Measurements from ENCODE around the gene UTP14C.
"Not testable (repeated sequence)": the region's sequence is repeated elsewhere in the genome, so short reads cannot be mapped to it uniquely, and the experiment has no call there.

Gene UTP14C

GRCh38 chr13:52034616-52035226 is 10.2 kb downstream of the UTP14C start:
- peaks cover 0 to 5% of the 10 kb centered on the region in 2 donors for H3K9me3 Mint-ChIP-seq
- no peaks in the 10 kb centered on the region for H3K27me3 Mint-ChIP-seq
- H3K4me3 Mint-ChIP-seq = no peak overlapping the region
- peaks cover 4 to 16% of the 10 kb centered on the region in 2 donors for H3K4me1 Mint-ChIP-seq (ENCODE audit: low read depth in 2 of 2)
- ATAC-seq (replicated peaks) (no peak), DNase-seq (no peak)
- H3K27ac Mint-ChIP-seq = peak overlapping the region in 1 of 2 donors; percentile 78
- no peaks in the 10 kb centered on the region for H3K36me3 Mint-ChIP-seq (ENCODE audit: insufficient read depth)

- DNase-seq = no peak
- H3K4me3 Mint-ChIP-seq = no peak overlapping the region
- no peaks in the 10 kb centered on the region for H3K36me3 Mint-ChIP-seq (ENCODE audit: insufficient read depth)
- H3K27ac Mint-ChIP-seq = no peak overlapping the region
- no peaks in the 10 kb centered on the region for H3K9me3 Mint-ChIP-seq
- peaks cover 2 to 16% of the 10 kb centered on the region in 2 donors for H3K4me1 Mint-ChIP-seq (ENCODE audit: low read depth in 2 of 2)
- ATAC-seq (replicated peaks) = no peak
- H3K27me3 Mint-ChIP-seq = no peaks in the 10 kb centered on the region
Observed at GRCh38 chr13:52036037-52036436, 11.5 kb downstream of the UTP14C start.

DNA sequence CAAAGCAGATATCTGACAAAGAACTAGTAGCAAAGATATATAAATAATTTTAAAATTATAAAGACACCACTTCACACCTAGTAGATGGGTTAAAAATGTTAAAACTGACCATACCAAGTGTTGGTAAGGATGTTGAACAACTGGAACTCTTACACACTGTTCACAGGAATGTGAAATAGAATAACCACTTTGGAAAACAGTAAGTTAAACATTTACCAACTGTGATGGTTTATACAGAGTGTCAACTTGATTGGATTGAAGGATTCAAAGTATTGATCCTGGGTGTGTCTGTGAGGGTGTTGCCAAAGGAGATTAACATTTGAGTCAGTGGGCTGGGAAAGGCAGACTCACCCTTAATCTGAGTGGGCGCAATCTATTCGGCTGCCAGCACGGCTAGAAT is 19.2 kb downstream of the UTP14C start:
- Mint-ChIP-seq H3K9me3 (no peaks in the 10 kb centered on the region), H3K4me3 (no peak overlapping the region), H3K4me1 (ENCODE audit: low read depth in 2 of 2) (peaks cover 0 to 4% of the 10 kb centered on the region in 2 donors), H3K36me3 (ENCODE audit: insufficient read depth) (no peaks in the 10 kb centered on the region), H3K27ac (no peak overlapping the region), H3K27me3 (no peaks in the 10 kb centered on the region)
- no peak for DNase-seq
- no peak for ATAC-seq (replicated peaks)

DNA sequence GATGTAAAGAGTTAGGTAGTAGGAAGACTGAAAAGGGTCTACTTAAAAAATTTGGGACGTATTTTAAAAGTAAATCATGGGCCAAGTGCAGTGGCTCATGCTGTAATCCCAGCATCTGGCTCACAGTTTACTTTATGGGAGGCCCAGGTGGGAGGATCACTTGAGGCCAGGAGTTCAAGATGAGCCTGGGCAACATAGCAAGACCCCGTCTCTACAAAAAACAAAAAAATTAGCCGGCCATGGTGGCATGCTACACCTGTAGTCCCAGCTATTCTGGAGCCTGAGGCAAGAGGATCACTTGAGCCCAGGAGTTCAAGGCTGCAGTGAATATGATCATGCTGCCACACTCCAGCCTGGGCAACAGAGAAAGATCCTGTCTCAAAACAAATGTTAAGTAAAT is 23.0 kb downstream of the UTP14C start:
- no peak for DNase-seq
- Mint-ChIP-seq H3K9me3 (no peaks in the 10 kb centered on the region), H3K4me3 (no peak overlapping the region), H3K27ac (no peak overlapping the region), H3K27me3 (no peaks in the 10 kb centered on the region), H3K36me3 (ENCODE audit: insufficient read depth) (no peaks in the 10 kb centered on the region), H3K4me1 (ENCODE audit: low read depth in 2 of 2) (no peaks in the 10 kb centered on the region)
- no peak for ATAC-seq (replicated peaks)

- H3K36me3 Mint-ChIP-seq (ENCODE audit: insufficient read depth) = no peaks in the 10 kb centered on the region
- H3K27ac Mint-ChIP-seq = no peak overlapping the region
- DNase-seq (no peak), ATAC-seq (replicated peaks) (no peak)
- no peaks in the 10 kb centered on the region for H3K4me1 Mint-ChIP-seq (ENCODE audit: low read depth in 2 of 2)
- H3K27me3 Mint-ChIP-seq = no peaks in the 10 kb centered on the region
- no peak overlapping the region for H3K4me3 Mint-ChIP-seq
- no peaks in the 10 kb centered on the region for H3K9me3 Mint-ChIP-seq
Observed at GRCh38 chr13:52048516-52048915, 24.0 kb downstream of the UTP14C start.

- Mint-ChIP-seq H3K27me3 (no peaks in the 10 kb centered on the region), H3K4me3 (no peak overlapping the region), H3K4me1 (ENCODE audit: low read depth in 2 of 2) (no peaks in the 10 kb centered on the region), H3K36me3 (ENCODE audit: insufficient read depth) (no peaks in the 10 kb centered on the region), H3K27ac (no peak overlapping the region), H3K9me3 (no peaks in the 10 kb centered on the region)
- ATAC-seq (replicated peaks) (no peak), DNase-seq (no peak)
Observed at GRCh38 chr13:52051400-52051799, 26.9 kb downstream of the UTP14C start.

- H3K4me1 Mint-ChIP-seq (ENCODE audit: low read depth in 2 of 2) = no peaks in the 10 kb centered on the region
- ATAC-seq (replicated peaks) = no peak
- no peak overlapping the region for H3K4me3 Mint-ChIP-seq
- no peaks in the 10 kb centered on the region for H3K9me3 Mint-ChIP-seq
- DNase-seq = no peak
- H3K27me3 Mint-ChIP-seq = no peaks in the 10 kb centered on the region
- no peaks in the 10 kb centered on the region for H3K36me3 Mint-ChIP-seq (ENCODE audit: insufficient read depth)
- no peak overlapping the region for H3K27ac Mint-ChIP-seq
Observed at GRCh38 chr13:52053460-52053859, 29.0 kb downstream of the UTP14C start.

- not testable (repeated sequence) for H3K36me3 Mint-ChIP-seq (ENCODE audit: insufficient read depth); ATAC-seq (replicated peaks); H3K4me3 Mint-ChIP-seq; H3K4me1 Mint-ChIP-seq (ENCODE audit: low read depth in 2 of 2); DNase-seq; H3K9me3 Mint-ChIP-seq; H3K27ac Mint-ChIP-seq; H3K27me3 Mint-ChIP-seq
Observed at GRCh38 chr13:52061064-52061463, 36.6 kb downstream of the UTP14C start.

DNA sequence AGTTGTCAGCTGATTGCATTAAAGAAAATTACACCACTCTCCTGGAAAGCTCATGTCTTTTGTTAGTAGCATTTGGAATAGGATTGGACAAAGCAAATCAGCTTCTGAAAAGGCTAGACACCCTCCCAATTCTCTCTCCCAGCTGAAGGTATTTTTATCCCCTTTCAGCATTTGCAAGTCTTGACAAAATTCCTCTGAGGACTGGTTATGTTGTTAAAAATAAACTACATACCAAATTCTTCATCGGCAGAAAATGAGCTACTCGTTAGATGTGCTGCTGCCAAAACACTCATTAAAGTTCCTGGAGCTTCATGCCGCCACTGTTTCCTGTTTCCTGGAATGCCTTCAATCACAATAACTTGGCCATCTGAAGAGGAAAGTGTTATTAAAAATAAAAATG is 37.1 kb downstream of the UTP14C start:
- ATAC-seq (replicated peaks) (no peak), DNase-seq (no peak)
- Mint-ChIP-seq H3K4me1 (ENCODE audit: low read depth in 2 of 2) (no peaks in the 10 kb centered on the region), H3K36me3 (ENCODE audit: insufficient read depth) (no peaks in the 10 kb centered on the region), H3K27me3 (no peaks in the 10 kb centered on the region), H3K9me3 (peaks cover 0 to 3% of the 10 kb centered on the region in 2 donors), H3K27ac (no peak overlapping the region), H3K4me3 (no peak overlapping the region)

GRCh38 chr13:52067237-52067636 is 42.7 kb downstream of the UTP14C start:
- Mint-ChIP-seq H3K9me3 (peaks cover 3 to 11% of the 10 kb centered on the region in 2 donors), H3K27ac (no peak overlapping the region), H3K4me1 (ENCODE audit: low read depth in 2 of 2) (no peaks in the 10 kb centered on the region), H3K36me3 (ENCODE audit: insufficient read depth) (no peaks in the 10 kb centered on the region), H3K4me3 (no peak overlapping the region), H3K27me3 (peaks cover 30 to 34% of the 10 kb centered on the region in 2 donors)
- DNase-seq (no peak), ATAC-seq (replicated peaks) (no peak)

- Mint-ChIP-seq H3K27ac (no peak overlapping the region), H3K36me3 (ENCODE audit: insufficient read depth) (no peaks in the 10 kb centered on the region), H3K27me3 (peaks cover 50 to 54% of the 10 kb centered on the region in 2 donors), H3K4me1 (ENCODE audit: low read depth in 2 of 2) (no peaks in the 10 kb centered on the region), H3K9me3 (peaks cover 3 to 11% of the 10 kb centered on the region in 2 donors), H3K4me3 (no peak overlapping the region)
- no peak for ATAC-seq (replicated peaks)
- no peak for DNase-seq
Observed at GRCh38 chr13:52070929-52071523, 46.5 kb downstream of the UTP14C start.

Measured in effector memory CD8-positive, alpha-beta T cell (primary cell).